OCI-LY7 (cell line): ENCODE data around the gene UTP18. TPM values are rescaled to one million over a fixed set of nuclear protein-coding genes. Genes with fewer than 3 reads are reported as not detected.

Experiments used
- BruUV-seq: library from RNA; stranded (reverse); fragments of 400-500 nt; replicated peaks from 2 replicates; lab custom pipeline; 2021; lab: Mats Ljungman, UMichigan
- CTCF ChIA-PET: fragments of 300-600 bp; sonication (Branson Sonifier 250); formaldehyde crosslinking; loops from one replicate; lab custom pipeline; 2022; ENCODE audit warnings: antibody characterized with exemption; ENCODE audit not compliant: unreplicated experiment; lab: Charles Lee
- POLR2A ChIA-PET: fragments of 300-600 bp; sonication (Branson Sonifier 250); formaldehyde crosslinking; loops from one replicate; lab custom pipeline; 2022; ENCODE audit warnings: antibody characterized with exemption; lab: Charles Lee
- DNase-seq: peaks from one replicate; pipeline ENCODE4 v3.0.0-alpha.2; 2015; ENCODE audit warnings: low spot score
- H2AFZ ChIP-seq: fragments of 200-600 bp; sonication (generic), shearing (Covaris generic); 2 replicates; pipeline ENCODE4 v1.6.1; 2014; ENCODE audit warnings: mild to moderate bottlenecking, antibody characterized with exemption, low read length, moderate library complexity
- H3K27ac ChIP-seq: fragments of 200-600 bp; sonication (generic); 2 replicates; pipeline ENCODE4 v1.5.1; 2014; ENCODE audit warnings: mixed run types, low read depth, mild to moderate bottlenecking, moderate library complexity, low read length, inconsistent platforms; ENCODE audit not compliant: poor library complexity, severe bottlenecking
- H3K36me3 ChIP-seq: fragments of 200-600 bp; sonication (generic); 2 replicates; pipeline ENCODE4 v1.6.1; 2014; ENCODE audit warnings: mild to moderate bottlenecking, antibody characterized with exemption, low read length, moderate library complexity, mixed read lengths; ENCODE audit not compliant: insufficient read depth
- H3K4me1 ChIP-seq: fragments of 200-600 bp; sonication (generic); 2 replicates; pipeline ENCODE4 v1.5.1; 2014; ENCODE audit warnings: mild to moderate bottlenecking, low read length; ENCODE audit not compliant: insufficient read depth, poor library complexity, severe bottlenecking
- H3K4me2 ChIP-seq: fragments of 200-600 bp; sonication (generic); 2 replicates; pipeline ENCODE4 v1.6.1; 2014; ENCODE audit warnings: mild to moderate bottlenecking, low read length
- H3K4me3 ChIP-seq: fragments of 200-600 bp; sonication (generic); 2 replicates; pipeline ENCODE4 v1.5.1; 2014; ENCODE audit warnings: mild to moderate bottlenecking, low read depth, low read length; ENCODE audit not compliant: poor library complexity, severe bottlenecking
- H3K79me2 ChIP-seq: fragments of 200-600 bp; sonication (generic); 2 replicates; pipeline ENCODE4 v1.6.1; 2016; ENCODE audit warnings: low read depth, mild to moderate bottlenecking, low read length, moderate library complexity, mixed read lengths; ENCODE audit not compliant: insufficient read depth
- H3K9me2 ChIP-seq: fragments of 200-600 bp; sonication (generic); 2 replicates; pipeline ENCODE4 v1.6.1; 2016; ENCODE audit warnings: mild to moderate bottlenecking, low read length, mixed read lengths; ENCODE audit not compliant: insufficient read depth
- H3K9me3 ChIP-seq: fragments of 200-600 bp; sonication (generic); 2 replicates; pipeline ENCODE4 v1.6.1; 2014; ENCODE audit warnings: mild to moderate bottlenecking, mixed run types, low read length, mixed read lengths
- H4K20me1 ChIP-seq: fragments of 200-600 bp; sonication (generic); 2 replicates; pipeline ENCODE4 v1.6.1; 2014; ENCODE audit warnings: mild to moderate bottlenecking, antibody characterized with exemption, low read length, moderate library complexity, mixed read lengths; ENCODE audit not compliant: insufficient read depth
- CTCF ChIP-seq: fragments of 200-600 bp; sonication (generic); conservative IDR thresholded peaks from 2 replicates; pipeline ENCODE4 v1.5.1; 2014; ENCODE audit warnings: mild to moderate bottlenecking, antibody characterized with exemption, low read length, moderate library complexity, mixed read lengths
- EZH2phosphoT487 ChIP-seq: fragments of 200-600 bp; sonication (generic); IDR thresholded peaks from 2 replicates; pipeline ENCODE4 v1.6.1; 2018; ENCODE audit warnings: low read depth, borderline replicate concordance, mild to moderate bottlenecking, mixed run types, antibody characterized with exemption, low read length, moderate library complexity, mixed read lengths
- intact Hi-C: fragments of 100-400 bp; cut with micrococcal nuclease; formaldehyde crosslinking; loops from one replicate; pipeline ENCODE4 v1.10.0; 2022; ENCODE audit not compliant: unreplicated experiment
- total RNA-seq, 2 experiments: library from RNA; depleted of rRNA in 1 of 2; stranded (reverse); fragments of >200 nt in 1 of 2; shearing (Covaris generic) in 1 of 2; gene quantifications; 2 replicates each; pipeline ENCODE4 v1.2.3, GENCODE V29; 2014 to 2022

The UTP18 gene
- total RNA-seq, 2 experiments from 2014 or later: 58.1 to 68.3 TPM

GRCh38 chr17:51346218-51346982, 86.1 kb downstream of the UTP18 start:
- intact Hi-C loops: no loop called here
- no peaks in the 10 kb centered on the region for H3K79me2 ChIP-seq
- no peaks in the 10 kb centered on the region for H3K9me2 ChIP-seq
- no peaks in the 10 kb centered on the region for H3K9me3 ChIP-seq
- no peak overlapping the region for H3K4me2 ChIP-seq
- ChIA-PET POLR2A (no interaction called here), CTCF (no interaction called here)
- no peaks in the 10 kb centered on the region for H4K20me1 ChIP-seq
- TF ChIP-seq CTCF (no peak), EZH2phosphoT487 (no peak)
- no peak overlapping the region for H3K27ac ChIP-seq
- no peaks in the 10 kb centered on the region for H3K36me3 ChIP-seq
- no peak overlapping the region for H2AFZ ChIP-seq
- no TSS peak for BruUV-seq
- no peaks in the 10 kb centered on the region for H3K4me1 ChIP-seq
- no peak overlapping the region for H3K4me3 ChIP-seq
- no peak for DNase-seq

Other genes with a start within 250 kb of the UTP18 start
- 61.1 and 78.9 TPM in 2 replicates for gene SPAG9, start 139.7 kb upstream of the UTP18 start, total RNA-seq (2014; rRNA removed; shearing (Covaris generic))
- gene SPAG9, start 139.7 kb upstream of the UTP18 start, total RNA-seq (2022): 75.5 and 87.9 TPM in 2 replicates
- gene NME1, start 107.0 kb upstream of the UTP18 start, total RNA-seq (2014; rRNA removed; shearing (Covaris generic)): 158 and 209 TPM in 2 replicates
- 153 and 221 TPM in 2 replicates for gene NME1, start 107.0 kb upstream of the UTP18 start, total RNA-seq (2022)
- 369 and 397 TPM in 2 replicates for gene NME2, start 94.1 kb upstream of the UTP18 start, total RNA-seq (2014; rRNA removed; shearing (Covaris generic))
- gene NME2, start 94.1 kb upstream of the UTP18 start, total RNA-seq (2022): 530 and 582 TPM in 2 replicates
- gene MBTD1, start 497 bp upstream of the UTP18 start, total RNA-seq (2014; rRNA removed; shearing (Covaris generic)): 17.3 and 21.2 TPM in 2 replicates
- 39.1 and 46.9 TPM in 2 replicates for gene MBTD1, start 497 bp upstream of the UTP18 start, total RNA-seq (2022)